Measurements from ENCODE around the gene DPRX.

- TF ChIP-seq EP300 (IDR thresholded peaks at IDR 0.05; ENCODE audit: borderline replicate concordance) (no peak), YY1 (IDR thresholded peaks at IDR 0.05; ENCODE audit: low read depth) (no peak), FOXM1 (IDR thresholded peaks at IDR 0.05; ENCODE audit: borderline replicate concordance, low read depth) (no peak), CEBPB (IDR thresholded peaks at IDR 0.05) (no peak), EGR1 (IDR thresholded peaks at IDR 0.05) (no peak)
Measured at GRCh38 chr19:53662209-53662608, 30.4 kb downstream of the DPRX start.

Data from Ishikawa (cell line).